Type B pancreatic cell (in vitro differentiated cells): ENCODE measurements around the gene PASD1. TPM values are rescaled to one million over a fixed set of nuclear protein-coding genes. Genes with fewer than 3 reads are reported as not detected.
"Not testable (repeated sequence)": the region's sequence is repeated elsewhere in the genome, so short reads cannot be mapped to it uniquely, and the experiment has no call there.

Experiments
- DNase-seq: peaks from one replicate; pipeline ENCODE4 v3.0.0; 2021; ENCODE audit warnings: mixed read lengths; ENCODE audit not compliant: unreplicated experiment; ENCODE audit errors: extremely low spot score
- H3K27ac Mint-ChIP-seq: 2 replicates; pipeline ENCODE4 v1.8.0; 2021; ENCODE audit warnings: mild to moderate bottlenecking, mixed read lengths
- H3K27me3 Mint-ChIP-seq: 2 replicates; pipeline ENCODE4 v1.8.0; 2021; ENCODE audit warnings: mixed read lengths
- H3K36me3 Mint-ChIP-seq: 2 replicates; pipeline ENCODE4 v1.8.0; 2021; ENCODE audit warnings: mixed read lengths
- H3K4me1 Mint-ChIP-seq: one replicate; pipeline ENCODE4 v1.8.0; 2021; ENCODE audit warnings: mixed read lengths; ENCODE audit not compliant: unreplicated experiment
- H3K4me3 Mint-ChIP-seq: 2 replicates; pipeline ENCODE4 v1.8.0; 2021; ENCODE audit warnings: mild to moderate bottlenecking, mixed read lengths
- H3K9me3 Mint-ChIP-seq: 2 replicates; pipeline ENCODE4 v1.8.0; 2021; ENCODE audit warnings: mixed read lengths
- total RNA-seq: library from RNA; stranded (reverse); gene quantifications from 2 replicates; pipeline ENCODE4 v1.2.1, GENCODE V29; 2021; ENCODE audit warnings: low replicate concordance
- TF ChIP-seq, protein P1 (sequence below): fragments of 200-600 bp; sonication (generic); conservative IDR thresholded peaks from 2 replicates; pipeline ENCODE4 v1.5.0; 2021; ENCODE audit warnings: antibody characterized with exemption, mild to moderate bottlenecking

PASD1 gene
- total RNA-seq, 1 donor from 2014 or later = not detected

DNA sequence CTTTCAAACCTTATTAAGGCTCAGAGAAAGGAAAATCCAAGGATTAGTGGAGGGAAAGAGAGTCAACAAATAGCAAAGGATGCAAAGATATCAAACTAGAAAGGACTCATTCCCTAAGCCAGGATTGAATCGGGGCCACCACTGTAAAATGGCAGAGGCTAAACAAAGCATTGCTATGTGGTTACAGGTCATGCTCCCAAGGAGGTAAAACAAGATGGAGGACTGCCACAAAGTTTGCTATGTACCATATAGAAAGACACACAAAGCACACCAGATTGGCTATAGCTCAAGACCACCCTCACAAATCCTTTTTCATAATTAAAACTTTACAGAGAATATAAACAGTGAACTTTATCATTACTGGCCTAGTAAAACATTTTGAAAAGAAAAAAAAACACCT, 25.9 kb upstream of the PASD1 start:
- no peaks in the 10 kb centered on the region for H3K27me3 Mint-ChIP-seq
- no peaks in the 10 kb centered on the region for H3K36me3 Mint-ChIP-seq
- TF ChIP-seq, protein P1, sequence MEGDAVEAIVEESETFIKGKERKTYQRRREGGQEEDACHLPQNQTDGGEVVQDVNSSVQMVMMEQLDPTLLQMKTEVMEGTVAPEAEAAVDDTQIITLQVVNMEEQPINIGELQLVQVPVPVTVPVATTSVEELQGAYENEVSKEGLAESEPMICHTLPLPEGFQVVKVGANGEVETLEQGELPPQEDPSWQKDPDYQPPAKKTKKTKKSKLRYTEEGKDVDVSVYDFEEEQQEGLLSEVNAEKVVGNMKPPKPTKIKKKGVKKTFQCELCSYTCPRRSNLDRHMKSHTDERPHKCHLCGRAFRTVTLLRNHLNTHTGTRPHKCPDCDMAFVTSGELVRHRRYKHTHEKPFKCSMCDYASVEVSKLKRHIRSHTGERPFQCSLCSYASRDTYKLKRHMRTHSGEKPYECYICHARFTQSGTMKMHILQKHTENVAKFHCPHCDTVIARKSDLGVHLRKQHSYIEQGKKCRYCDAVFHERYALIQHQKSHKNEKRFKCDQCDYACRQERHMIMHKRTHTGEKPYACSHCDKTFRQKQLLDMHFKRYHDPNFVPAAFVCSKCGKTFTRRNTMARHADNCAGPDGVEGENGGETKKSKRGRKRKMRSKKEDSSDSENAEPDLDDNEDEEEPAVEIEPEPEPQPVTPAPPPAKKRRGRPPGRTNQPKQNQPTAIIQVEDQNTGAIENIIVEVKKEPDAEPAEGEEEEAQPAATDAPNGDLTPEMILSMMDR = no peak
- peaks cover 4% of the 10 kb centered on the region for H3K9me3 Mint-ChIP-seq
- no peaks in the 10 kb centered on the region for H3K4me1 Mint-ChIP-seq
- H3K27ac Mint-ChIP-seq = no peak overlapping the region
- DNase-seq = no peak
- no peak overlapping the region for H3K4me3 Mint-ChIP-seq

- Mint-ChIP-seq H3K27ac (no peak overlapping the region), H3K9me3 (peaks cover 6% of the 10 kb centered on the region), H3K27me3 (no peaks in the 10 kb centered on the region), H3K36me3 (no peaks in the 10 kb centered on the region), H3K4me3 (no peak overlapping the region), H3K4me1 (peaks cover under 1% of the 10 kb centered on the region)
- DNase-seq = no peak
- TF ChIP-seq, protein P1 = no peak
These were observed 25.0 kb upstream of the PASD1 start for GRCh38 chrX:151538190-151539122.

GRCh38 chrX:151543706-151544105, 19.8 kb upstream of the PASD1 start:
- H3K36me3 Mint-ChIP-seq = no peaks in the 10 kb centered on the region
- H3K27ac Mint-ChIP-seq = peak overlapping the region; percentile 84
- no peak overlapping the region for H3K4me3 Mint-ChIP-seq
- TF ChIP-seq, protein P1 = no peak
- DNase-seq = no peak
- H3K9me3 Mint-ChIP-seq = peaks cover 9% of the 10 kb centered on the region
- H3K4me1 Mint-ChIP-seq = peaks cover 5% of the 10 kb centered on the region
- no peaks in the 10 kb centered on the region for H3K27me3 Mint-ChIP-seq

GRCh38 chrX:151546226-151546625, 17.2 kb upstream of the PASD1 start:
- not testable (repeated sequence) for H3K4me1 Mint-ChIP-seq, H3K27ac Mint-ChIP-seq, H3K9me3 Mint-ChIP-seq, DNase-seq, H3K27me3 Mint-ChIP-seq, H3K36me3 Mint-ChIP-seq, H3K4me3 Mint-ChIP-seq

DNA sequence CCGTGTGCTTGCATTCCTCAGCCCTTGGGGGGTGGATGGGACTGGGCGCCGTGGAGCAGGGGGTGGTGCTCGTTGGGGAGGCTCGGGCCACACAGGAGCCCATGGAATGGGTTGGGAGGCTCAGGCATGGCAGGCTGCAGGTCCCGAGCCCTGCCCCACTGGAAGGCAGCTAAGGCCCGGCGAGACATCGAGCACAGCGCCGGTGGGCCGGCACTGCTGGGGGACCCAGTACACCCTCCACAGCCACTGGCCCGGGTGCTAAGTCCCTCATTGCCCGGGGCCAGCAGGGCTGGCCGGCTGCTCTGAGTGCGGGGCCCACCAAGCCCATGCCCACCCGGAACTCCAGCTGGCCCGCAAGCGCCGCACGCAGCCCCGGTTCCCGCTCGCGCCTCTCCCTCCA, 12.3 kb upstream of the PASD1 start:
- DNase-seq, H3K4me1 Mint-ChIP-seq: not testable (repeated sequence)

DNA sequence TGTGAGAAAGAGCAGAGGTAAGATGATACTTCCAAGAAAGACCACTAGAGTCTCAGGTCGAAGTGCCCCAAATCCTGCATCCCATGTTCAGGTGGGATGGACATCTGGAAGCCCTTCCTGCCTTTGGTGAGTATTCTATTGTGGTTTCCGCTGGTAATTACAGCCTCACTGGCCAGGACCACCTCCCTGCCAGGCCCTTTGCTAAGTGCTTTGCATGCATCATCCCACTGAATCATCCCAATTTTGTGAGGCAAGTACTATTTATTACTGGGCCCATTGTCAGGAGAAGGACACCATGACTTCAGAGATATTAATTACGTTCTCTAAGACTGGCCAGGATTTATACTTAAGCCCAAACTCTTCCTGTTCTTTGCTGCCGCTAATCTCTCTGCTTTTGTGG, 10.7 kb upstream of the PASD1 start:
- no peak overlapping the region for H3K27ac Mint-ChIP-seq
- peaks cover 4% of the 10 kb centered on the region for H3K9me3 Mint-ChIP-seq
- no peak overlapping the region for H3K4me3 Mint-ChIP-seq
- TF ChIP-seq, protein P1 = no peak
- DNase-seq = no peak
- no peaks in the 10 kb centered on the region for H3K36me3 Mint-ChIP-seq
- H3K4me1 Mint-ChIP-seq = no peaks in the 10 kb centered on the region
- no peaks in the 10 kb centered on the region for H3K27me3 Mint-ChIP-seq

More for the DNA sequence above, 12.3 kb upstream of the PASD1 start:
- H3K27ac Mint-ChIP-seq, H3K4me3 Mint-ChIP-seq, H3K27me3 Mint-ChIP-seq, H3K9me3 Mint-ChIP-seq, H3K36me3 Mint-ChIP-seq: not testable (repeated sequence)

- not testable (repeated sequence) for H3K36me3 Mint-ChIP-seq, H3K9me3 Mint-ChIP-seq, H3K27me3 Mint-ChIP-seq, H3K4me1 Mint-ChIP-seq, DNase-seq, H3K27ac Mint-ChIP-seq, H3K4me3 Mint-ChIP-seq
These were observed 8.2 kb upstream of the PASD1 start for GRCh38 chrX:151555301-151555700.

DNA sequence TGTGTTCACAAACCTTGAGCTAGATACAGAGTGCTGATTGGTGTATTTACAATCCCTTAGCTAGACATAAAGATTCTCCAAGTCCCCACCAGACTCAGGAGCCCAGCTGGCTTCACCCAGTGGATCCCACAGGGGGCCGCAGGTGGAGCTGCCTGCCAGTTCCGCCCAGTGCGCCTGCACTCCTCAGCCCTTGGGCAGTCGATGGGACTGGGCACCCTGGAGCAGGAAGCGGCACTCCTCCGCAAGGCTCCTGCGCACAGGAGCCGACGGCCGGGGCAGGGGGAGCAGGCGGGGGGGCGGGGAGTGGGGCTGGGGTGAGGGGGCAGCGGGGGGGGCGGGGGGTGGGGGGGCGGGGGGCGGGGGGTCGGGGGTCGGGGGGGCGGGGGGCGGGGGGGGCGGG, 990 bp upstream of the PASD1 start:
- H3K4me3 Mint-ChIP-seq, H3K4me1 Mint-ChIP-seq, H3K27ac Mint-ChIP-seq, H3K9me3 Mint-ChIP-seq, H3K36me3 Mint-ChIP-seq, H3K27me3 Mint-ChIP-seq, DNase-seq: not testable (repeated sequence)

GRCh38 chrX:151563003-151563402, 472 bp upstream of the PASD1 start:
- H3K36me3 Mint-ChIP-seq, DNase-seq, H3K9me3 Mint-ChIP-seq, H3K27ac Mint-ChIP-seq, H3K4me1 Mint-ChIP-seq, H3K4me3 Mint-ChIP-seq, H3K27me3 Mint-ChIP-seq: not testable (repeated sequence)
